Activated CD8-positive, alpha-beta memory T cell treated with anti-CD3 and anti-CD28 coated beads, Interleukin-2, amount 10 ng/mL, durations not matched to agents 7 days and 5 days (primary cell): ENCODE measurements around the gene RAD51B. TPM values are rescaled to one million over a fixed set of nuclear protein-coding genes. Genes with fewer than 3 reads are reported as not detected.
A peak's percentile ranks its signal among the peaks of the same experiment; 100 is the strongest.

Experiments used
- ATAC-seq: fragments of 150-1000 bp; cut with Tn5 transposase; one replicate; pipeline ENCODE4 v1.10.0; 2021; ENCODE audit warnings: moderate library complexity
- CTCF ChIA-PET: fragments of 350-600 bp; sonication (Branson Sonifier 250); formaldehyde crosslinking; loops from one replicate; lab custom pipeline; 2021; ENCODE audit warnings: antibody characterized with exemption; lab: Charles Lee
- DNase-seq: peaks from one replicate; pipeline ENCODE4 v3.0.0-alpha.2; 2020
- H3K27ac Mint-ChIP-seq: one replicate; pipeline ENCODE4 v1.8.0; 2021; ENCODE audit warnings: mild to moderate bottlenecking, mixed read lengths
- H3K27me3 Mint-ChIP-seq: one replicate; pipeline ENCODE4 v1.8.0; 2021; ENCODE audit warnings: mixed read lengths
- H3K36me3 Mint-ChIP-seq: one replicate; pipeline ENCODE4 v1.8.0; 2021; ENCODE audit warnings: mild to moderate bottlenecking, mixed read lengths
- H3K4me1 Mint-ChIP-seq: one replicate; pipeline ENCODE4 v1.8.0; 2021; ENCODE audit warnings: mixed read lengths
- H3K4me3 Mint-ChIP-seq: one replicate; pipeline ENCODE4 v1.8.0; 2021; ENCODE audit warnings: mild to moderate bottlenecking, moderate library complexity, mixed read lengths
- H3K9me3 Mint-ChIP-seq: one replicate; pipeline ENCODE4 v1.8.0; 2022; ENCODE audit warnings: low read depth, mixed read lengths
- total RNA-seq, 2 experiments: library from RNA; stranded (reverse); gene quantifications; one replicate each; pipeline ENCODE4 v1.2.3, GENCODE V29; 2021

RAD51B gene
- total RNA-seq, 2 experiments from 2014 or later, result 35.3 to 55.5 TPM

GRCh38 chr14:67932708-67933246 is 113.2 kb downstream of the RAD51B start:
- no peak for ATAC-seq
- no peak for DNase-seq
- peaks cover 5% of the 10 kb centered on the region for H3K9me3 Mint-ChIP-seq
- no peaks in the 10 kb centered on the region for H3K27me3 Mint-ChIP-seq
- H3K27ac Mint-ChIP-seq, result no peak overlapping the region
- H3K4me3 Mint-ChIP-seq, result no peak overlapping the region
- peaks cover 10% of the 10 kb centered on the region for H3K36me3 Mint-ChIP-seq
- CTCF ChIA-PET, result interaction anchor here (1.0 to 2.0 kb wide), 5 partner anchors 20 to 885 kb away, joined by 3 to 12 read pairs (median 4); no protein-coding TSS in a partner anchor
- H3K4me1 Mint-ChIP-seq, result peaks cover 2% of the 10 kb centered on the region

GRCh38 chr14:67933266-67933665 is 113.7 kb downstream of the RAD51B start:
- no peaks in the 10 kb centered on the region for H3K27me3 Mint-ChIP-seq
- H3K36me3 Mint-ChIP-seq, result peaks cover 10% of the 10 kb centered on the region
- H3K27ac Mint-ChIP-seq, result no peak overlapping the region
- H3K4me1 Mint-ChIP-seq, result peaks cover 2% of the 10 kb centered on the region
- H3K9me3 Mint-ChIP-seq, result peaks cover 3% of the 10 kb centered on the region
- DNase-seq (no peak), ATAC-seq (no peak)
- H3K4me3 Mint-ChIP-seq, result no peak overlapping the region
- CTCF ChIA-PET, result interaction anchor here (0.7 to 2.0 kb wide), 11 partner anchors 10 to 911 kb away, joined by 3 to 12 read pairs (median 4); no protein-coding TSS in a partner anchor

- CTCF ChIA-PET, result interaction anchor here (0.7 to 2.0 kb wide), 15 partner anchors 10 to 910 kb away, joined by 3 to 12 read pairs (median 3); no protein-coding TSS in a partner anchor
- peak; percentile 70 for ATAC-seq
- H3K9me3 Mint-ChIP-seq, result no peaks in the 10 kb centered on the region
Observed at GRCh38 chr14:67934087-67934486, 114.5 kb downstream of the RAD51B start.

DNA sequence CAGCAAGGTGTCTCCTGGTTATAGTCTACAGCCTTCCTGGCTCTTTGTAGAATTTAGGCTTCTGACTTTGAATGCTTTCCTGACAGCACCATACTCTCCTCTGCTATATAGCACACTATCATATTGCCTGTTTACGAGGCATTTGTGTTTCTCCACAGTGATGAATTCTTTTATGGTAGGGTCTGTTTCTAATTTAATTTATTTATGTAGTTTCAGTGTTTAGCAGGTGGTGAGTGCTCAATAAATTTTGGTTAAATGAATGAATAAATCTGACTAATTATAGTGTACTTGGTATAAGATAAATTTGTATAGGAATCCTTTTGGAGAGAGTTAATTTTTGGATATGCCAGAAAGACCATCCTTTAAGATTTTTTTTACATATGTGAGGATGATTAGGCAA is 115.3 kb downstream of the RAD51B start:
- H3K9me3 Mint-ChIP-seq, result no peaks in the 10 kb centered on the region
- no peak overlapping the region for H3K27ac Mint-ChIP-seq
- CTCF ChIA-PET, result interaction anchor here (0.7 to 2.0 kb wide), 8 partner anchors 9 to 909 kb away, joined by 3 to 12 read pairs (median 5); no protein-coding TSS in a partner anchor
- H3K4me1 Mint-ChIP-seq, result peaks cover 2% of the 10 kb centered on the region
- DNase-seq (no peak), ATAC-seq (no peak)
- no peak overlapping the region for H3K4me3 Mint-ChIP-seq
- no peaks in the 10 kb centered on the region for H3K27me3 Mint-ChIP-seq
- H3K36me3 Mint-ChIP-seq, result peaks cover 3% of the 10 kb centered on the region

More at GRCh38 chr14:67934087-67934486, 114.5 kb downstream of the RAD51B start:
- H3K27ac Mint-ChIP-seq, result no peak overlapping the region
- no peak overlapping the region for H3K4me3 Mint-ChIP-seq
- H3K36me3 Mint-ChIP-seq, result peaks cover 7% of the 10 kb centered on the region
- no peak for DNase-seq
- no peaks in the 10 kb centered on the region for H3K27me3 Mint-ChIP-seq
- H3K4me1 Mint-ChIP-seq, result peaks cover 2% of the 10 kb centered on the region

GRCh38 chr14:67935371-67935770 is 115.8 kb downstream of the RAD51B start:
- no peak overlapping the region for H3K27ac Mint-ChIP-seq
- peaks cover 2% of the 10 kb centered on the region for H3K4me1 Mint-ChIP-seq
- DNase-seq (no peak), ATAC-seq (no peak)
- no peaks in the 10 kb centered on the region for H3K9me3 Mint-ChIP-seq
- H3K27me3 Mint-ChIP-seq, result no peaks in the 10 kb centered on the region
- peaks cover 2% of the 10 kb centered on the region for H3K36me3 Mint-ChIP-seq
- no peak overlapping the region for H3K4me3 Mint-ChIP-seq
- CTCF ChIA-PET, result no interaction called here

GRCh38 chr14:67938071-67938470 is 118.5 kb downstream of the RAD51B start:
- no peaks in the 10 kb centered on the region for H3K36me3 Mint-ChIP-seq
- no peaks in the 10 kb centered on the region for H3K27me3 Mint-ChIP-seq
- H3K4me1 Mint-ChIP-seq, result peaks cover 2% of the 10 kb centered on the region
- no peak overlapping the region for H3K4me3 Mint-ChIP-seq
- DNase-seq (no peak), ATAC-seq (no peak)
- H3K9me3 Mint-ChIP-seq, result no peaks in the 10 kb centered on the region
- CTCF ChIA-PET, result interaction anchor here (2.2 kb wide), 1 partner anchor 906 kb away, joined by 5 read pairs; no protein-coding TSS in a partner anchor
- no peak overlapping the region for H3K27ac Mint-ChIP-seq

DNA sequence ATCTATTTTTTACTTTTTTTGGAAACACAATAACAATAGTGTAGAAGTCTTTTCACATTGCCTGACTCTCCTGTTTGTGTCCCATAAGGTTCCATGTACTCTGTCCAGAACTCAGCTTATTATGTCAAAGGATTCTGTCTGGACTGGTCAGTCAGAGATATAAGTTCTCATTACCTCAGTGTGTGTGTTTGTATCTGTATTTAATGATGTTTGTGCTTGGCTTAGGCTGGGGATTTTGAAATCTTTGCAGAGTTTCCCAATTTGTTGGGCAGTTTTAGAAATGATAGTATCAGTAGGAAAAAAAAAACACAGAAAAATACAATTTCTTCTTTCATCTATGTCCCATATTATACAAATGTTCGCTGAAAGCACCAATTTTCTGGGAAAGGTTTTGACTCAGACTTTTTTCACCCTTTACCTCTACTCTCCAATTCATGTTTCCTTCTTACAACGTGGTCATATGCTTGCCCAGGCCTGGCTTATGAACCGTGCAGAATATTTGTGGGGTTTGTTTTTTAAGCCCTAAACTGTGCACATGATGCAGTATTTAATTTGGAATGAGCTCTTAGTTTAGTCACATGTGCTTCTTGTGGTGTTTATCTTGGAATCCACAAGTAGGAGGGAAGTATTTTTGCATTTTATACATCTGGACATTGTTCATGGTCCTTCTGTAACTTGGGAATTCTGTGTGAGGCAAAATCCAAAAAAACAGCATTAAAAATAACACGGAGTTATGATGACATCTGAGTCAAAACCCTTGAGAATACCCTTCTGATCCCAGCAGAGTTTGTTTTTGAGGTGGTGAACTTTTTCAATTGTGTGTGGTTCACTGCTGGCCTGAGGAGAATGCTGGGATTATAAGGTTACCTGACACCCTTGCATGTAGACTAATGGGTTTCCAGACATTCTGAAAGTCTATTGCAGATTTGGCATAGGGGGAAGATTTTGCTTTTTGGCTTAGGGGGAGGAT is 121.2 kb downstream of the RAD51B start:
- Mint-ChIP-seq H3K4me3 (no peak overlapping the region), H3K27me3 (no peaks in the 10 kb centered on the region), H3K27ac (no peak overlapping the region), H3K4me1 (no peaks in the 10 kb centered on the region), H3K36me3 (no peaks in the 10 kb centered on the region), H3K9me3 (no peaks in the 10 kb centered on the region)
- ATAC-seq (no peak), DNase-seq (no peak)
- CTCF ChIA-PET, result interaction anchor here (1.5 kb wide), 1 partner anchor 876 kb away, joined by 4 read pairs; no protein-coding TSS in a partner anchor

DNA sequence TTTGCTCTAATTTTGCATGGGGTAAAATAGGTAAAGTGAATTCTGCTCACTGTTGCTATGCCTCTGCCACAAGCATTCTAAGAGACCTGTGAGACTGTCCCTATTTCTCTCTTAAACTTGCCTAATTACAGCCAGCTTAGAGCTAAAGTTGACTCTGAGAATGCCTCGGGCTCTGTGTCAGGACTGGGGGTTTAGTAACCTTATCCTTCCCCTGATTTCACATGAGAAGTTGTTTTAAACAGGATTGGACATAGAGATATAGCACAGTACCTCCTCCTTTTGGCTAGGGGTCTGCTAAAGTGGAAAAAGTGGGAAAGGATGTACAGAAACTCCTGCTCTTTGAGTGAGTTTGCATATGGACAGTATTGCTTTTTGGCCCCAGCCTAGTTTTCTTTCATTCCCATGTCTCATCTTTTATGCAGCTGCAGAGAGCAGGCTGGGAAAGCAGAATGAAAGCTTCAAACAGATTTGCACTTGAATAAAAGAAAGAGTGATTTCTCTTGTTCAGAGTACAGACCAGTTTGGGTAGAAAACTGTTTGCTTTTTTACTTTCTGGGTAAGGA is 122.0 kb downstream of the RAD51B start:
- CTCF ChIA-PET, result interaction anchor here (1.4 to 1.5 kb wide), 2 partner anchors 875 to 902 kb away, joined by 4 to 6 read pairs; no protein-coding TSS in a partner anchor
- Mint-ChIP-seq H3K36me3 (no peaks in the 10 kb centered on the region), H3K9me3 (no peaks in the 10 kb centered on the region), H3K27ac (no peak overlapping the region), H3K4me3 (no peak overlapping the region), H3K27me3 (no peaks in the 10 kb centered on the region), H3K4me1 (no peaks in the 10 kb centered on the region)
- no peak for DNase-seq
- no peak for ATAC-seq

- CTCF ChIA-PET, result interaction anchor here (1.4 kb wide), 1 partner anchor 902 kb away, joined by 6 read pairs; no protein-coding TSS in a partner anchor
Observed at GRCh38 chr14:67942080-67942710, 122.6 kb downstream of the RAD51B start.

GRCh38 chr14:67943947-67944346 is 124.4 kb downstream of the RAD51B start:
- no peak overlapping the region for H3K27ac Mint-ChIP-seq
- DNase-seq, result peak; percentile 57
- CTCF ChIA-PET, result interaction anchor here (0.6 to 2.5 kb wide), 19 partner anchors 10 to 909 kb away, joined by 3 to 11 read pairs (median 3); no protein-coding TSS in a partner anchor
- H3K4me1 Mint-ChIP-seq, result no peaks in the 10 kb centered on the region
- no peaks in the 10 kb centered on the region for H3K36me3 Mint-ChIP-seq
- peak; percentile 45 for ATAC-seq
- no peaks in the 10 kb centered on the region for H3K9me3 Mint-ChIP-seq
- H3K4me3 Mint-ChIP-seq, result no peak overlapping the region
- H3K27me3 Mint-ChIP-seq, result no peaks in the 10 kb centered on the region

More at GRCh38 chr14:67942080-67942710, 122.6 kb downstream of the RAD51B start:
- no peak overlapping the region for H3K4me3 Mint-ChIP-seq
- H3K27me3 Mint-ChIP-seq, result no peaks in the 10 kb centered on the region
- no peaks in the 10 kb centered on the region for H3K9me3 Mint-ChIP-seq
- no peak overlapping the region for H3K27ac Mint-ChIP-seq
- DNase-seq (no peak), ATAC-seq (no peak)
- no peaks in the 10 kb centered on the region for H3K36me3 Mint-ChIP-seq
- H3K4me1 Mint-ChIP-seq, result no peaks in the 10 kb centered on the region

- H3K4me1 Mint-ChIP-seq, result no peaks in the 10 kb centered on the region
- DNase-seq, result no peak
- no peak for ATAC-seq
- CTCF ChIA-PET, result interaction anchor here (0.6 to 2.5 kb wide), 19 partner anchors 11 to 909 kb away, joined by 3 to 11 read pairs (median 3); no protein-coding TSS in a partner anchor
- H3K36me3 Mint-ChIP-seq, result peaks cover 3% of the 10 kb centered on the region
- H3K4me3 Mint-ChIP-seq, result no peak overlapping the region
- no peak overlapping the region for H3K27ac Mint-ChIP-seq
- no peaks in the 10 kb centered on the region for H3K9me3 Mint-ChIP-seq
- H3K27me3 Mint-ChIP-seq, result no peaks in the 10 kb centered on the region
Observed at GRCh38 chr14:67944605-67945004, 125.0 kb downstream of the RAD51B start.

GRCh38 chr14:67949771-67950170 is 130.2 kb downstream of the RAD51B start:
- Mint-ChIP-seq H3K27me3 (no peaks in the 10 kb centered on the region), H3K4me3 (no peak overlapping the region), H3K36me3 (peaks cover 3% of the 10 kb centered on the region), H3K9me3 (no peaks in the 10 kb centered on the region), H3K4me1 (no peaks in the 10 kb centered on the region), H3K27ac (no peak overlapping the region)
- CTCF ChIA-PET, result no interaction called here
- DNase-seq (no peak), ATAC-seq (no peak)
